Activated naive CD8-positive, alpha-beta T cell treated with anti-CD3 and anti-CD28 coated beads, Interleukin-2, amount 10 ng/mL, durations not matched to agents 7 days and 5 days (primary cell): ENCODE data around the gene ARMC3. TPM values are rescaled to one million over a fixed set of nuclear protein-coding genes. Genes with fewer than 3 reads are reported as not detected.
"Not testable (repeated sequence)": the region's sequence is repeated elsewhere in the genome, so short reads cannot be mapped to it uniquely, and the experiment has no call there.

Experiments
- ATAC-seq: fragments of 150-1000 bp; cut with Tn5 transposase; one replicate; pipeline ENCODE4 v1.10.0; 2021; ENCODE audit warnings: low read depth, moderate library complexity
- POLR2A ChIA-PET: fragments of 350-600 bp; sonication (Branson Sonifier 250); formaldehyde crosslinking; loops from one replicate; lab custom pipeline; 2021; ENCODE audit warnings: antibody characterized with exemption; lab: Charles Lee
- DNase-seq: peaks from one replicate; pipeline ENCODE4 v3.0.0; 2021
- H3K27ac Mint-ChIP-seq: one replicate; pipeline ENCODE4 v1.8.0; 2022; ENCODE audit warnings: mild to moderate bottlenecking, mixed read lengths
- H3K27me3 Mint-ChIP-seq: one replicate; pipeline ENCODE4 v1.8.0; 2022; ENCODE audit warnings: mild to moderate bottlenecking, moderate library complexity, mixed read lengths
- H3K36me3 Mint-ChIP-seq: one replicate; pipeline ENCODE4 v1.8.0; 2021; ENCODE audit warnings: mild to moderate bottlenecking, mixed read lengths
- H3K4me1 Mint-ChIP-seq: one replicate; pipeline ENCODE4 v1.8.0; 2021; ENCODE audit warnings: mixed read lengths
- H3K4me3 Mint-ChIP-seq: one replicate; pipeline ENCODE4 v1.8.0; 2022; ENCODE audit warnings: mild to moderate bottlenecking, moderate library complexity, mixed read lengths
- H3K9me3 Mint-ChIP-seq: one replicate; pipeline ENCODE4 v1.8.0; 2021; ENCODE audit warnings: mixed read lengths
- total RNA-seq, 2 experiments: library from RNA; stranded (reverse); gene quantifications; one replicate each; pipeline ENCODE4 v1.2.3, GENCODE V29; 2021

ARMC3 gene
- total RNA-seq, 2 experiments from 2014 or later = not detected

- no peak for DNase-seq
- H3K27ac Mint-ChIP-seq = no peak overlapping the region
- POLR2A ChIA-PET = no interaction called here
- peaks cover 3% of the 10 kb centered on the region for H3K36me3 Mint-ChIP-seq
- H3K4me1 Mint-ChIP-seq = no peaks in the 10 kb centered on the region
- peaks cover 2% of the 10 kb centered on the region for H3K27me3 Mint-ChIP-seq
- H3K4me3 Mint-ChIP-seq = no peak overlapping the region
- H3K9me3 Mint-ChIP-seq = peaks cover 20% of the 10 kb centered on the region
- no peak for ATAC-seq
These were observed 19.0 kb upstream of the ARMC3 start for GRCh38 chr10:22908837-22909236.

- H3K9me3 Mint-ChIP-seq = peaks cover 20% of the 10 kb centered on the region
These were observed 18.2 kb upstream of the ARMC3 start for GRCh38 chr10:22909673-22910072.

GRCh38 chr10:22911067-22911466, 16.8 kb upstream of the ARMC3 start:
- Mint-ChIP-seq H3K27ac (no peak overlapping the region), H3K27me3 (peaks cover 2% of the 10 kb centered on the region), H3K36me3 (peaks cover 3% of the 10 kb centered on the region), H3K4me3 (no peak overlapping the region), H3K9me3 (peaks cover 18% of the 10 kb centered on the region), H3K4me1 (no peaks in the 10 kb centered on the region)
- POLR2A ChIA-PET = no interaction called here
- DNase-seq (no peak), ATAC-seq (no peak)

More at GRCh38 chr10:22909673-22910072, 18.2 kb upstream of the ARMC3 start:
- H3K4me1 Mint-ChIP-seq, DNase-seq, H3K4me3 Mint-ChIP-seq, ATAC-seq, H3K27me3 Mint-ChIP-seq, POLR2A ChIA-PET, H3K27ac Mint-ChIP-seq, H3K36me3 Mint-ChIP-seq: not testable (repeated sequence)

- ATAC-seq = no peak
- Mint-ChIP-seq H3K4me3 (no peak overlapping the region), H3K27ac (no peak overlapping the region), H3K4me1 (no peaks in the 10 kb centered on the region), H3K9me3 (peaks cover 18% of the 10 kb centered on the region), H3K36me3 (peaks cover 3% of the 10 kb centered on the region), H3K27me3 (peaks cover 2% of the 10 kb centered on the region)
- POLR2A ChIA-PET = no interaction called here
- no peak for DNase-seq
These were observed 15.7 kb upstream of the ARMC3 start for GRCh38 chr10:22911889-22912762.

- DNase-seq = no peak
- Mint-ChIP-seq H3K27ac (no peak overlapping the region), H3K4me1 (no peaks in the 10 kb centered on the region), H3K36me3 (peaks cover 3% of the 10 kb centered on the region), H3K27me3 (peaks cover 2% of the 10 kb centered on the region), H3K9me3 (peaks cover 14% of the 10 kb centered on the region), H3K4me3 (no peak overlapping the region)
- ATAC-seq = no peak
- POLR2A ChIA-PET = no interaction called here
These were observed 15.0 kb upstream of the ARMC3 start for GRCh38 chr10:22912763-22913384.

GRCh38 chr10:22913474-22914092, 14.3 kb upstream of the ARMC3 start:
- no peak overlapping the region for H3K4me3 Mint-ChIP-seq
- no peaks in the 10 kb centered on the region for H3K4me1 Mint-ChIP-seq
- H3K27me3 Mint-ChIP-seq = peaks cover 2% of the 10 kb centered on the region
- peaks cover 3% of the 10 kb centered on the region for H3K36me3 Mint-ChIP-seq
- H3K9me3 Mint-ChIP-seq = peaks cover 14% of the 10 kb centered on the region
- no peak overlapping the region for H3K27ac Mint-ChIP-seq
- ATAC-seq = no peak
- no peak for DNase-seq
- POLR2A ChIA-PET = no interaction called here

GRCh38 chr10:22915314-22915713, 12.5 kb upstream of the ARMC3 start:
- DNase-seq (no peak), ATAC-seq (no peak)
- H3K36me3 Mint-ChIP-seq = no peaks in the 10 kb centered on the region
- H3K27ac Mint-ChIP-seq = no peak overlapping the region
- H3K4me1 Mint-ChIP-seq = no peaks in the 10 kb centered on the region
- POLR2A ChIA-PET = no interaction called here
- H3K27me3 Mint-ChIP-seq = peaks cover 2% of the 10 kb centered on the region
- H3K4me3 Mint-ChIP-seq = no peak overlapping the region
- H3K9me3 Mint-ChIP-seq = peaks cover 7% of the 10 kb centered on the region

- H3K36me3 Mint-ChIP-seq = peaks cover 2% of the 10 kb centered on the region
- DNase-seq (no peak), ATAC-seq (no peak)
- H3K27ac Mint-ChIP-seq = no peak overlapping the region
- no peak overlapping the region for H3K4me3 Mint-ChIP-seq
- peaks cover 4% of the 10 kb centered on the region for H3K27me3 Mint-ChIP-seq
- POLR2A ChIA-PET = no interaction called here
- peaks cover 2% of the 10 kb centered on the region for H3K4me1 Mint-ChIP-seq
- H3K9me3 Mint-ChIP-seq = peaks cover 2% of the 10 kb centered on the region
These were observed 2.8 kb upstream of the ARMC3 start for GRCh38 chr10:22925088-22925487.

- POLR2A ChIA-PET = interaction anchor here (0.6 to 1.0 kb wide), 2 partner anchors 356 to 924 kb away, joined by 3 read pairs; partner anchors contain the start of gene DNAJC1
These were observed 687 bp upstream of the ARMC3 start for GRCh38 chr10:22927166-22927565.

GRCh38 chr10:22929053-22929452, 1.2 kb downstream of the ARMC3 start:
- H3K36me3 Mint-ChIP-seq, ATAC-seq, POLR2A ChIA-PET, H3K27ac Mint-ChIP-seq, H3K27me3 Mint-ChIP-seq, H3K4me1 Mint-ChIP-seq, H3K9me3 Mint-ChIP-seq, DNase-seq, H3K4me3 Mint-ChIP-seq: not testable (repeated sequence)

More at GRCh38 chr10:22927166-22927565, 687 bp upstream of the ARMC3 start:
- ATAC-seq = no peak
- Mint-ChIP-seq H3K4me3 (no peak overlapping the region), H3K4me1 (peaks cover 3% of the 10 kb centered on the region), H3K9me3 (no peaks in the 10 kb centered on the region), H3K27ac (no peak overlapping the region), H3K36me3 (peaks cover 2% of the 10 kb centered on the region), H3K27me3 (peaks cover 4% of the 10 kb centered on the region)
- no peak for DNase-seq

- no peak overlapping the region for H3K27ac Mint-ChIP-seq
- POLR2A ChIA-PET = interaction anchor here (0.5 kb wide), 1 partner anchor 191 kb away, joined by 3 read pairs; no protein-coding TSS in a partner anchor
- no peaks in the 10 kb centered on the region for H3K9me3 Mint-ChIP-seq
- ATAC-seq (no peak), DNase-seq (no peak)
- peaks cover 4% of the 10 kb centered on the region for H3K27me3 Mint-ChIP-seq
- H3K36me3 Mint-ChIP-seq = no peaks in the 10 kb centered on the region
- H3K4me1 Mint-ChIP-seq = peaks cover 3% of the 10 kb centered on the region
- no peak overlapping the region for H3K4me3 Mint-ChIP-seq
These were observed 4.1 kb downstream of the ARMC3 start for GRCh38 chr10:22931948-22932347.

- no peaks in the 10 kb centered on the region for H3K9me3 Mint-ChIP-seq
- ATAC-seq (no peak), DNase-seq (no peak)
- no peak overlapping the region for H3K27ac Mint-ChIP-seq
- H3K4me3 Mint-ChIP-seq = no peak overlapping the region
- peaks cover 4% of the 10 kb centered on the region for H3K27me3 Mint-ChIP-seq
- POLR2A ChIA-PET = interaction anchor here (0.5 kb wide), 1 partner anchor 192 kb away, joined by 3 read pairs; no protein-coding TSS in a partner anchor
- H3K36me3 Mint-ChIP-seq = no peaks in the 10 kb centered on the region
- H3K4me1 Mint-ChIP-seq = peaks cover 3% of the 10 kb centered on the region
These were observed 4.9 kb downstream of the ARMC3 start for GRCh38 chr10:22932626-22933370.

- DNase-seq (no peak), ATAC-seq (no peak)
- H3K27ac Mint-ChIP-seq = no peak overlapping the region
- no peaks in the 10 kb centered on the region for H3K36me3 Mint-ChIP-seq
- no peak overlapping the region for H3K4me3 Mint-ChIP-seq
- peaks cover 3% of the 10 kb centered on the region for H3K9me3 Mint-ChIP-seq
- H3K27me3 Mint-ChIP-seq = no peaks in the 10 kb centered on the region
- H3K4me1 Mint-ChIP-seq = peaks cover 1% of the 10 kb centered on the region
- POLR2A ChIA-PET = no interaction called here
These were observed 6.9 kb downstream of the ARMC3 start for GRCh38 chr10:22934726-22935125.
